NCI-H187 treated with DMSO at 0.1 percent for 48 hours (cell line): ENCODE results near the gene MTFR1L.

Experiments used
- DNase-seq: peaks from one replicate; lab custom pipeline; 2025; lab: John Stamatoyannopoulos, UW

The MTFR1L gene

DNA sequence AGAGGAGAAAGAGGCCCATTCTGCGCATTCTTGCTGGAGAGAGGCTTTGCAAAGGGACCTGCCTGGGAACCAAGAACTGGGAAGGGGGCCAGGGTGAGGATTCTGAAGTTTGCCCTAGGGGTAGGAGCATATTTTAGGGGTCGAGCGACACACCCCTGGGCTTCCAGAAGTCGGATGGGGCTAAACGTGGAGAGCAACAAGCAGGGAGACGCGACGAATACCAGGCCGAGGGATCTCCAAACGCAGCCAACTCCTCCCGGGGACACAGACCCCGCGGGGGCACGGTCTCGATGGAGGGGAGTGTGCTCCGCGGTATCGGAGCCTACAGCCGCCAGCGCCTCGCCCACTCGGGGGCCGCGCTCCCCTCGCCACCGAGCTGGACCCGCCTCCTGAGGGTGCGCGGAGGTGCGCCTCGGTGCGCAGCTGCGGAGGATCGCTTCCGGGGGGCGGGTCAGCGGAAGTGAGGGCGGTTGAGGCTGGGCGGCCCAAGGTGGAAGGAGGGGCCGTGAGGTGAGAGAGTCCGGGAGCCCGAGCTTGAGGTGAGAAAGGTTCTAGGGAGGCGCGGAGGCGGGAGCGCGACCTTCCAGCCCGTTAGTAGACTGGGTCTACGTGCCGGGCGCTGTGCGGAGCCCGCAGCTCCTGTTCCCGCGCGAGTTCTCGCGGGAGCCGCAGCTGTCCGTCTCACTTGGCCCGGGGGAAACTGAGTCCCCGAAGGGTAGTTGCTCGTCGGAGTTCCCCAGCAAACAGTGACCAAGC is at the start of gene MTFR1L:
Gene MTFR1L, plus strand, starts transcription at position 464 of the 756 bp plus-strand sequence. CDS start 3,151 bp downstream, outside the sequence.
- DNase-seq = no peak

DNA sequence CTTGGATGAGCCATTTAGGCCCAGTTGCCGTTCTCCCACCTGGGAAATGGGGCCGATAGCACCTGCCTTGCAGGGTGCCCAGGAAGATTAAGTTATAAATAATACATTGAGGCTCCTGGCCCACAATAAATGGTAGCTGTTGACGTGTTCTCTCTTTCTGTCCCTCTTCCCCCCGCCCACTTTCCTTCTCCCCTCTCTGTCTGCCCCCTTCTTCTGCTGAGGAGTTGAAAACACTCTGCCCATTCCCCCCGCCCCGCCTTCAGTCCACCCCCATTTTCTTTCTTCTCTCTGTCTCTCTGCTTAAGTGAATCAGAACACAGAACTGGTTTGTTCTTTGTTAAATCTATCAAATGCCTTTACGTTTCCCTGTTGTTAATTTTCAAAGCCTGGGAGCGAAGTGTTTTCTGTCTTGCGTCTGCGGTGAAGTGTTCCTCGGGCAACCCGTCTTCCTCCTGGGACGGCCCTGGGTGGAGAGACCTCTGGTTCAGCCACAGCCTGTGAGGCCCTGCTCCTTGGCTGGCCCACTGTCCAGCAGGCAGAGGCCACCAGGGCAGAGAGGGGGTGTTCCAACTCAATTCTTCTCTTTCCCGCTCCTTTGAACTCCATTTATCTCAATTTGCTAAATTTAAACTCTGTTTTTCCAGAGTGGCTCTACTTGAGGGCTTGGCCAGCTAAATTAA is 49.1 kb upstream of the MTFR1L start:
- no peak for DNase-seq

DNA sequence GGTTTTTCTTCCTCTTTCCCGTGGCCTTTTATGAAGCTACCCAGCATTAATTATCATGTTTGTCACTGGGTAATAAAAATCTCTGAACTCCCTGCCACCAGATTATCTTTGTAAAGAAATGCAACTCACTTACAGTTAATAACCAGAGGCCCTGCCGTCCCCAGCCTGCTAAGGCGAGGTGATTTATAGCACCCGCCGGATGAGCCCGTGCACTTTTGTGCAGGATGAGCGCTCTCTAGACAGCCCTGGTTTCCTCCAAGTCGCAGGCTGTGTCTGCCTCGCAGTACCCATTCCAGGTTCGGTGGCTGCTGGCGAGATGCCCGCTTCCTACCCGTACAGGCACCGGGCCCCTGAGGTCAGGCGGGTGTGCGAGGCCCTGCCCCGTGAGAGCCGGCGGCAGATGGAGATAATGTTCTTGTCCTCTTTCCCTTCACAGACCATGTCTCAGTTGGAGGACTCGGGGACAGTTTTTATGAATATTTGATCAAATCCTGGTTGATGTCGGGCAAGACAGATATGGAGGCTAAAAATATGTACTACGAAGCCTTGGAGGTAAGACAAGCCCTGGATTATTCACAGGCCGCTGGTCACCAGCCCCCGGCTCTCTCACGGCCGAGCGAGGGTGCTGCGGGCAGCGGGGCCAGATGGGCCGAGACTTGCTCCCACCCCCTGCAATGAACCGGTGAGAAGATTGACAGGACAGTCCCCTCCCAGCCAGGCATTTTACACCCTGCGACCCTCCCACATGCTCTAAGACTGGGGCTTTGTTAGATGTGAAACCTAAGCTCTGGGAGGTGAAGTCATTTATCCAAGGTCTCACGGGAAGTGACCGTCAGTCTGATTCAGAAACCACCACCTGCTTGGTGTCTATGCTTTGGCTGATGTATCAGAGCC is 48.3 kb upstream of the MTFR1L start:
- DNase-seq = no peak

- DNase-seq = no peak
Measured at GRCh38 chr1:25772164-25772563, 47.6 kb upstream of the MTFR1L start.

DNA sequence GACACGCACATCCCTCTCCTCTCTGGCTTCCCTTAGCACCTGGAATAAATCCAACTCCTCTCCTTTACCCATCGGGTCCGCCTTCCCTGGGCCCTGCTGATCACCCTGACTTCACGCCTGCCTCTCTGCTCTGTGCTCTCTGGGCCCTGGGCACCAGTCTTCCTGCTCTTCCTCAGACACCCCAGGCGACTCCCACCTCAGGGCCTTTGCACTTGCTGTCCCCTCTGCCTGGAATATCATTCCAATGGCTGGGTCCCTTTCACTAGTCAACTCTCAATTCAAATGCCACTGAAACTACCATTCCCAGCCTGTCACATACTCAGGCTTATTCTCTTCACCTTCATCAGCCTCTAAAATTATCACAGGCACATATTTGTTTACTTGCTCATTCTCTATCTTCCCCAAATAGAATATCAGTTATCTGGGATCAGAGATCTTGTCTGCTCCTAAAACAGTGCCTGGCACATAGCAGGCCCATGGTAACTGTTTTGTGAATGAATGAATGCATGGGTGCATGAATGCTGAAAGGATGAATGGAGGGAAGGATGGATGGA is 47.0 kb upstream of the MTFR1L start:
- no peak for DNase-seq

DNA sequence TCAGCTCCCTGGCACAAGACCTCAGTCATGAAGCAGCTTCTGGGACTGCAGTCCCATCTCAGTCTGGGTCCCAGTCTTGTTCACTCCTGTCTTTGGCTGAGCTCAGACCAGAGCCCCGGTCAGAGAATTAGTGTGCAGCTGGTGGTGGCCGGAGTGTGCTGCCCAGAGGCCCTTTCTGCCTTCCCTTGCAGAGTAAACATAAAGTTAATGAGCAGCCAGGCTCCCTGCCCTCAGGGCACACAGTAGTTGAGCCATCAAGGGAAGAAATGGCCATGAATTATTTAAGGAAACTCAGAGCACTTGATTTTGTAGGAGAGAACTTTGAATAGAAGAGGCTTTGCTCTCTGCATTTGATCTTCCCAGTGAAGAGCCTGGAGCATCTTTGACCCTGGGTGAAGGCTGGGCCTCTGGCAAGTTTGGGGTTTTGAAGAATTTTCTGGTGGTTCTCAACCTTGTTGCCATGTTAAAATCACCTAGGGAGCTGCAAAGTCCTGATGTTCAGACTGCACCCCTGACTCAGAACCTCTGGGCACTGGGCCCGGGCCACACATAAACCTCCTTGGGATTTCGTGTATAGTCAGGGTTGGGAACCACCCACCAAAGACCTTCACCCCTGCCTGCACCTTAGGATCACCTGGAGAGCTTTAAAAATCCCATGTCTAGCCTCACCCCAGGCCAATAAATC is 46.2 kb upstream of the MTFR1L start:
- no peak for DNase-seq

GRCh38 chr1:25774206-25774803 is 45.4 kb upstream of the MTFR1L start:
- no peak for DNase-seq

GRCh38 chr1:25774921-25775771 is 44.6 kb upstream of the MTFR1L start:
- DNase-seq = no peak

GRCh38 chr1:25779388-25779787 is 40.4 kb upstream of the MTFR1L start:
- no peak for DNase-seq

DNA sequence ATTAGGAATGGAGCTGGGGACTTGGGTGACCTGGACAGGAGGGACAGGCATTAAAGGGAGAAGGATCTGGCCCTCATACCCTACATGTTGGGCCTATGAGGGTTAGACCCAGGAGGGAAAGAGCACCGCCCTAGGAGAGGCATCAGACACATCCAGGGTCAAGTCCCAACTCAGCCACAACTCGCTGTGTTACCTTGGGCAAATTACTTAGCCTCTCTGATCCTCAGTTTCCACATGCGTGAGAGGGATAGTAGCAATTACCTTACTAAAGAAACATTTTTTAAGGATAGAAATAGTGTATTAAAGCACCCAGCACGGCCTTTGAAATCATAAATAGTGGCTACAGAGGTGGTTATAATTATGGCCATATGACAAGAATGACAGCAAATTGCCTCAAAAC is 39.9 kb upstream of the MTFR1L start:
- DNase-seq = no peak

- DNase-seq = no peak
Measured at GRCh38 chr1:25780318-25781129, 39.2 kb upstream of the MTFR1L start.

GRCh38 chr1:25781130-25781433 is 38.7 kb upstream of the MTFR1L start:
- DNase-seq = no peak

GRCh38 chr1:25782608-25783201 is 37.0 kb upstream of the MTFR1L start:
- no peak for DNase-seq

DNA sequence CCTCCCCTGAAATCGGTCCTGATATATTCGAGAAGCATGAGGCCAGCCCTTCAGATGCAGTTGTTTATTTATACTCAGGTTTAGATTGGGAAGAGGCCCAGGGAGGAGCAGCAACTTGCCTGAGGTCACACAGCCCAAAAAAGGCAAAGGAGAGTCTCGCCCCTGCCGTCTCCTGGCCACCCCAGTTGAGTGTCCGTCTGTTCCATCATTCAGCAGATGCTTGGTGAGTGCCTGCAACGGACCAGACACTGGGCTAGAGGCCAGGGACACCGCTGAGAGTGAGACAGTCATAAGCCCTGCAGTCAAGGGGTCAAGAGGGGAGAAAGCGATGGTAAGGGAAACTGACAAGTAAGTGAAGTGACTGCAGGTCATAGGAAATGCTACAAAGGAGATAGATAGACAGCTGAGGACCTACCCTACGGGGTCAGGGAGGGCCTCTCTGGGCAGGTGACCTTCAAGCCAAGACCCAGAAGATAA is 35.1 kb upstream of the MTFR1L start:
- DNase-seq = no peak

- no peak for DNase-seq
Measured at GRCh38 chr1:25785333-25786067, 34.3 kb upstream of the MTFR1L start.

- no peak for DNase-seq
Measured at GRCh38 chr1:25786887-25787759, 32.6 kb upstream of the MTFR1L start.

DNA sequence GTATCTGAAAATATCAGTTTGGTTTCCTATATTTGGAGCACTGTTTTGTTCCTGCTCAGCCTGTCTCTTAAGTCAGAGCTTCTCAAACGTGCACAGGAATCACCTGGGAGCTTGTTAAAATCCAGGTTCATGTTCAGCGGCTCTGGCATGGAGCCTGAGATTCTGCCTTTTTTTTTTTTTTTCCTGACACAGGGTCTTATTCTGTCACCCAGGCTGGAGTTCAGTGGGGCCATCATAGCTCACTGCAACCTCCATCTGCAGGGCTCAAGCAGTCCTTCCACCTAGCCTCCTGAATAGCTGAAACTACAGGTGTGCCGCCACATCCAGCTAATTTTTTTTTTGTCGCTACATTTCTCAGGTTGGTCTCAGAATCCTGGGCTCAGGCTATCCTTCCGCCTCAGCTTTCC is 32.0 kb upstream of the MTFR1L start:
- no peak for DNase-seq
